Left ventricle myocardium inferior (tissue), 1 donor: ENCODE measurements around the gene ACOT6. TPM values are rescaled to one million over a fixed set of nuclear protein-coding genes. Genes with fewer than 3 reads are reported as not detected.
"Not testable (repeated sequence)": the region's sequence is repeated elsewhere in the genome, so short reads cannot be mapped to it uniquely, and the experiment has no call there.

Experiments used
- DNase-seq: peaks from one replicate; pipeline ENCODE4 v3.0.0-alpha.2; 2020
- H3K27ac ChIP-seq: fragments of 200-600 bp; replicated peaks from 2 replicates; pipeline ENCODE4 v1.8.0; 2021
- H3K27me3 ChIP-seq: fragments of 200-600 bp; 2 replicates; pipeline ENCODE4 v1.8.0; 2021; ENCODE audit warnings: low read depth
- H3K36me3 ChIP-seq: fragments of 200-600 bp; 2 replicates; pipeline ENCODE4 v1.8.0; 2021
- H3K4me1 ChIP-seq: fragments of 200-600 bp; 2 replicates; pipeline ENCODE4 v1.8.0; 2021
- H3K4me3 ChIP-seq: fragments of 200-600 bp; 2 replicates; pipeline ENCODE4 v1.8.0; 2021; ENCODE audit warnings: mild to moderate bottlenecking, moderate library complexity
- H3K9me3 ChIP-seq: fragments of 200-600 bp; replicated peaks from 2 replicates; pipeline ENCODE4 v1.8.0; 2021
- intact Hi-C: fragments of 100-400 bp; cut with micrococcal nuclease; formaldehyde crosslinking; loops from one replicate; pipeline ENCODE4 v1.11.0; 2022
- total RNA-seq: library from RNA; stranded (reverse); fragmentation: NEBNext Ultra II Directional; extraction: Animal tissue kit (Norgen Biotek cat#: 25700); gene quantifications from one replicate; pipeline ENCODE4 v1.2.1, GENCODE V29; 2021
- TF ChIP-seq, protein P1 (sequence below): fragments of 200-600 bp; IDR thresholded peaks from 2 replicates; pipeline ENCODE4 v1.8.0; 2021; ENCODE audit warnings: antibody characterized with exemption, mild to moderate bottlenecking, borderline replicate concordance
- donor health status: DM: no; HTN: yes; CAD: no; lungs with severe emphysema.

ACOT6 gene
- total RNA-seq, 1 donor from 2014 or later = not detected

DNA sequence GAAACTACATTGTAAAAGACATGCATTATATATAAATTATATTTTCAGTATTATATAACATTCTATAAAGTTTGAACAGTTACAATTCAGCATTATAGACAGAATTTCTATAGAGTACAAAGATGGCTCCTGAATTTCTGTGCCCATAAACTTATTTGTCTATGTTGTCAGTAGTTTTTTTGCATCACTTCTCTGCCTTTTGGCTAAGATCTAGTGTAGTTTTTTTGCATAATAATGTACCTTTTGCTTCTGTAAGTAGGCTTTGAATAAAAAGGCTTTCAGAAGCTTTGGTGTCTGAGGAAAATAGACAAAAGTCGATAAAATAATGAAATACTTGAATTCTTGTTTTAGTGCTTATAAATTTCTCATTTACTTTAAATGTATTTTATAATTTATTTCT lies 43.5 kb downstream of the ACOT6 start:
- H3K9me3 ChIP-seq = no peaks in the 10 kb centered on the region
- no peak overlapping the region for H3K4me3 ChIP-seq
- no peak overlapping the region for H3K27ac ChIP-seq
- intact Hi-C loops = no loop called here
- H3K4me1 ChIP-seq = no peaks in the 10 kb centered on the region
- H3K27me3 ChIP-seq = no peaks in the 10 kb centered on the region
- TF ChIP-seq, protein P1, sequence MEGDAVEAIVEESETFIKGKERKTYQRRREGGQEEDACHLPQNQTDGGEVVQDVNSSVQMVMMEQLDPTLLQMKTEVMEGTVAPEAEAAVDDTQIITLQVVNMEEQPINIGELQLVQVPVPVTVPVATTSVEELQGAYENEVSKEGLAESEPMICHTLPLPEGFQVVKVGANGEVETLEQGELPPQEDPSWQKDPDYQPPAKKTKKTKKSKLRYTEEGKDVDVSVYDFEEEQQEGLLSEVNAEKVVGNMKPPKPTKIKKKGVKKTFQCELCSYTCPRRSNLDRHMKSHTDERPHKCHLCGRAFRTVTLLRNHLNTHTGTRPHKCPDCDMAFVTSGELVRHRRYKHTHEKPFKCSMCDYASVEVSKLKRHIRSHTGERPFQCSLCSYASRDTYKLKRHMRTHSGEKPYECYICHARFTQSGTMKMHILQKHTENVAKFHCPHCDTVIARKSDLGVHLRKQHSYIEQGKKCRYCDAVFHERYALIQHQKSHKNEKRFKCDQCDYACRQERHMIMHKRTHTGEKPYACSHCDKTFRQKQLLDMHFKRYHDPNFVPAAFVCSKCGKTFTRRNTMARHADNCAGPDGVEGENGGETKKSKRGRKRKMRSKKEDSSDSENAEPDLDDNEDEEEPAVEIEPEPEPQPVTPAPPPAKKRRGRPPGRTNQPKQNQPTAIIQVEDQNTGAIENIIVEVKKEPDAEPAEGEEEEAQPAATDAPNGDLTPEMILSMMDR = no peak
- no peak for DNase-seq
- H3K36me3 ChIP-seq = peaks cover 35% of the 10 kb centered on the region

DNA sequence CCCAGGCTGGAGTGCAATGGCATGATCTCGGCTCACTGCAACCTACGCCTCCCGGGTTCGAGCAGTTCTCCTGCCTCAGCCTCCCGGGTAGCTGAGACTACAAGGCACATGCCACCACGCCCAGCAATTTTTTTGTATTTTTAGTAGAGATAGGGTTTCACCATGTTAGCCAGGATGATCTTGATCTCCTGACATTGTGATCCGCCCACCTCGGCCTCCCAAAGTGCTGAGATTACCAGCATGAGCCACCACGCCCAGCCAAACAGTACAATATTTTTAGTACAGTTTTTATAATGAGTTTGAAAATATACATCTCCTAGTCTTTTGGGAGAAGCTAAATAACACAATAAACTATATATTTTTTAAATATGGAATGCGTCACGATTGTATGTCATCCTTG lies 46.9 kb downstream of the ACOT6 start:
- intact Hi-C loops, DNase-seq, H3K4me1 ChIP-seq, H3K4me3 ChIP-seq, H3K27me3 ChIP-seq, H3K9me3 ChIP-seq, H3K27ac ChIP-seq: not testable (repeated sequence)
- H3K36me3 ChIP-seq = peaks cover 26% of the 10 kb centered on the region

DNA sequence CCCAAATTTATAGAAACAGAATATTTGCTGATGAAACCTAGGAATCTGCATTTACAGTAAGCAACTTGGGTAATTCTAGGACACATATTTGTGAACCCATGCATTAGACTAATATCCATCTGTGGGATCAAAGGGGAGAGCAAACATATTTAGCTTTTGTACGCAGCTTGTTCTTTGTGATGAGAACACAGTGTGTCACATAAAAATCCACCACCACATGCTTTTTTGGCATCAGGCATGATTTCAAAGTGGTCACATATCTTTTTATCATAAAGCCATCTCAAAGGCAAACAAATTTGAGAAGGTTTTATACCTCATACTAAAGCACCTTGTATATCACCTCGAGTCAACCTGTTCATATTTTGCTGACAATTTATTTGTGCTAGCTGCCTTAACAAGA lies 48.2 kb downstream of the ACOT6 start:
- H3K4me1 ChIP-seq = peaks cover 4% of the 10 kb centered on the region
- peaks cover 23% of the 10 kb centered on the region for H3K36me3 ChIP-seq
- H3K9me3 ChIP-seq = no peaks in the 10 kb centered on the region
- H3K27ac ChIP-seq = no peak overlapping the region
- DNase-seq = no peak
- TF ChIP-seq, protein P1 = no peak
- no peaks in the 10 kb centered on the region for H3K27me3 ChIP-seq
- no peak overlapping the region for H3K4me3 ChIP-seq
- intact Hi-C loops = no loop called here

DNA sequence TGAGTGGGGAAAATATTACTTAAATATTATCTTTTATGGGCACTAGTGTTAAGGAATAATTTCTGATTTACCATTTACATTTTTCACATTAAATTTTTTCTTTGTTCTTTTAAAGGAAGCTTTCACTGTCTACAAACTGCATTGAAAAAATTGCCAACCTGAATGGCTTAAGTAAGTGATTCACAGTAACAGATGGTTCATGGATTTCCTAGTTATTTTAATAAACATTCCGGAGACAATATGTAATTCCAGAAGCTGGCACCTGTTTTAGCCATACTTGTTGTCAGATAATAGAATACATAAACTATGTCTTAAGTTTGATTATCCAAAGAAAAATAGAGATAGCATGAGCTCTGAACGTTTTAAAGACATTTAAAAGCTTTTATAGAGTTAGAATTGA lies 49.6 kb downstream of the ACOT6 start:
- H3K27ac ChIP-seq = no peak overlapping the region
- TF ChIP-seq, protein P1 = no peak
- intact Hi-C loops = no loop called here
- DNase-seq = no peak
- peaks cover 23% of the 10 kb centered on the region for H3K36me3 ChIP-seq
- peaks cover 4% of the 10 kb centered on the region for H3K4me1 ChIP-seq
- no peaks in the 10 kb centered on the region for H3K27me3 ChIP-seq
- H3K9me3 ChIP-seq = no peaks in the 10 kb centered on the region
- no peak overlapping the region for H3K4me3 ChIP-seq

DNA sequence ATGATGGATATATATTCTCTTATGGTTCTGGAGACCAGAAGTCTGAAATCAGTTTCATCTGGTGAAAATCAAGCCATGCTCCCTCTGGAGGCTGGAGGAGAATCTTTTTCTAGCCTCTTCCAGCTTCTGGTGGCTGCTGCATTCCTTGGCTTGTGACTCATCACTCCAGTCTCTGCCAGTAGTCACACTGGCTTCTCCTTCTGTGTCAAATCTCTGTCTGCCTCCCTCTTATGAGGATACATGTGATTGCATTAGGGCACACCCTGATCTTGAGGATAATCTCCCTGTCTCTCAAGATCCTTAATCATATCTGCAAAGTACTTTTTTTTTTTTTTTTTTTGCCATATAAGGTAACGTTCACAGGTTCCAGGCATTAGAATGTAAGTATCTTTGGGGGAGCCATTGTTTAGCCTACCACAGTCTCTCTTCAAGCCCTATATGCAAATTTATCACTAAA lies 50.2 kb downstream of the ACOT6 start:
- intact Hi-C loops = no loop called here
- Histone ChIP-seq H3K9me3 (no peaks in the 10 kb centered on the region), H3K36me3 (peaks cover 23% of the 10 kb centered on the region), H3K27me3 (no peaks in the 10 kb centered on the region), H3K4me1 (peaks cover 4% of the 10 kb centered on the region), H3K4me3 (no peak overlapping the region), H3K27ac (no peak overlapping the region)
- no peak for DNase-seq
- TF ChIP-seq, protein P1 = no peak

DNA sequence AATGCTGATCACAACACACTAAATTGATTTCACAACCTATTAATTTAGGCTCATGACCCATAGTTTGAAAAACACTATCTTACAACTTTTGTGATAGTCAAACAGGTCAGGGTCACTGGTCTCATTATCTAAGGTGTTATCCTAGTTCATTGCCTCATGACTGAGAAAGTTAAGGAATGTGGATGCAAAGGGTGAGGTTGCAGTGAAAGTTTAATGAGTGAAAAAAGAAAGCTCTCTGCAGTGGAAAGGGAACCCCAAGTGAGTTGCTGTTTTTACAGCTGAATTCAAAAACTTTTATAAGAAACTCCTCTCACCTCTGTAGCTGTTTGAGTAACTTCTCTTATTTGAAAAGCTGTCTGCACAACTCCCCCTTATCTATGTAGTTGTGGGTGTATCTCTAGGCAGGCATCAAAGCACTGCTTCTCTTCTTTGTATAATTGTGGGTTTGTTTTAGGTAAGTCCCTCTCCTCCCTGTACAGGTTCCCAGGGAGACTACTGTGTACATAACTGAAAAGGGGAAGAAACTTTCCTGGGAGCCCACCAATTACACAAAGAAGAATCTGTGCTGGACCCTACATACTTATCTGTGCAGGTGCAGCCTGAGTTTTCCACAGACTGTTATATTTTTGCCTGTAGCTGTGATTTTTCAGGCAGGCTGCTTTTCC lies 51.4 kb downstream of the ACOT6 start:
- TF ChIP-seq, protein P1 = no peak
- no peaks in the 10 kb centered on the region for H3K27me3 ChIP-seq
- peaks cover 23% of the 10 kb centered on the region for H3K36me3 ChIP-seq
- no peaks in the 10 kb centered on the region for H3K9me3 ChIP-seq
- intact Hi-C loops = no loop called here
- DNase-seq = no peak
- H3K4me3 ChIP-seq = no peak overlapping the region
- H3K27ac ChIP-seq = no peak overlapping the region
- peaks cover 4% of the 10 kb centered on the region for H3K4me1 ChIP-seq
